ENCODE measurements around the gene MBL2. TPM values are rescaled to one million over a fixed set of nuclear protein-coding genes. Genes with fewer than 3 reads are reported as not detected.
A peak's percentile ranks its signal among the peaks of the same experiment; 100 is the strongest.

The MBL2 gene
- polyA plus RNA-seq, 1 donor (not counting 4 experiments of a cell fraction or from before 2014, with no cell fraction given) = not detected

- no peaks in the 10 kb centered on the region for H3K4me1 ChIP-seq (ENCODE audit: control insufficient read depth, extremely low read depth, insufficient read depth, low read length)
- dilution Hi-C loops (cut with MboI; ENCODE audit: extremely low pct_ligation_motif_present, low sequenced_read_pairs) = no loop called here
- TF ChIP-seq EZH2 (IDR thresholded peaks at IDR 0.05; ENCODE audit: low read length) = no peak
- TF ChIP-seq, protein P1, sequence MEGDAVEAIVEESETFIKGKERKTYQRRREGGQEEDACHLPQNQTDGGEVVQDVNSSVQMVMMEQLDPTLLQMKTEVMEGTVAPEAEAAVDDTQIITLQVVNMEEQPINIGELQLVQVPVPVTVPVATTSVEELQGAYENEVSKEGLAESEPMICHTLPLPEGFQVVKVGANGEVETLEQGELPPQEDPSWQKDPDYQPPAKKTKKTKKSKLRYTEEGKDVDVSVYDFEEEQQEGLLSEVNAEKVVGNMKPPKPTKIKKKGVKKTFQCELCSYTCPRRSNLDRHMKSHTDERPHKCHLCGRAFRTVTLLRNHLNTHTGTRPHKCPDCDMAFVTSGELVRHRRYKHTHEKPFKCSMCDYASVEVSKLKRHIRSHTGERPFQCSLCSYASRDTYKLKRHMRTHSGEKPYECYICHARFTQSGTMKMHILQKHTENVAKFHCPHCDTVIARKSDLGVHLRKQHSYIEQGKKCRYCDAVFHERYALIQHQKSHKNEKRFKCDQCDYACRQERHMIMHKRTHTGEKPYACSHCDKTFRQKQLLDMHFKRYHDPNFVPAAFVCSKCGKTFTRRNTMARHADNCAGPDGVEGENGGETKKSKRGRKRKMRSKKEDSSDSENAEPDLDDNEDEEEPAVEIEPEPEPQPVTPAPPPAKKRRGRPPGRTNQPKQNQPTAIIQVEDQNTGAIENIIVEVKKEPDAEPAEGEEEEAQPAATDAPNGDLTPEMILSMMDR (optimal IDR thresholded peaks at IDR 0.05 in 1 of 3, IDR thresholded peaks at IDR 0.05 in 1 of 3, conservative IDR thresholded peaks at IDR 0.05 in 1 of 3; ENCODE audit: extremely low read depth in 1 of 3, insufficient read depth in 2 of 3, low read length in 3 of 3) = no peak
- no peaks in the 10 kb centered on the region for H3K27me3 ChIP-seq (ENCODE audit: control insufficient read depth, extremely low read depth, insufficient read depth, low read length)
- H3K27ac ChIP-seq (ENCODE audit: control insufficient read depth, insufficient read depth, low read length) = no peak overlapping the region
- FAIRE-seq = no peak
- H3K4me3 ChIP-seq (ENCODE audit: control insufficient read depth in 2 of 3, extremely low read depth in 1 of 3, insufficient read depth in 2 of 3, low read depth in 1 of 3, low read length in 3 of 3) = no peak overlapping the region
- no peak overlapping the region for H2AFZ ChIP-seq (ENCODE audit: control insufficient read depth, low read length)
- H3K9me1 ChIP-seq (ENCODE audit: control insufficient read depth, extremely low read depth, insufficient read depth, low read length) = no peaks in the 10 kb centered on the region
- no peak overlapping the region for H3K4me2 ChIP-seq (ENCODE audit: control insufficient read depth, extremely low read depth, insufficient read depth, low read depth, low read length)
- no peaks in the 10 kb centered on the region for H3K36me3 ChIP-seq (ENCODE audit: control insufficient read depth in 2 of 2, extremely low read depth in 1 of 2, insufficient read depth in 2 of 2, low read length in 2 of 2)
- peak; percentile 5 for DNase-seq (ENCODE audit: low read depth, low spot score)
- H3K9ac ChIP-seq (ENCODE audit: control insufficient read depth, extremely low read depth, insufficient read depth, low read length) = no peak overlapping the region
- H3K9me3 ChIP-seq (ENCODE audit: control insufficient read depth, low read depth, low read length) = no peaks in the 10 kb centered on the region
- H4K20me1 ChIP-seq (ENCODE audit: control insufficient read depth, extremely low read depth, insufficient read depth, low read length) = no peaks in the 10 kb centered on the region
- no peaks in the 10 kb centered on the region for H3K79me2 ChIP-seq (ENCODE audit: control insufficient read depth, insufficient read depth, low read length)
Observed at GRCh38 chr10:52741851-52742250, 30.7 kb downstream of the MBL2 start.

GRCh38 chr10:52740913-52741675 is 31.5 kb downstream of the MBL2 start:
- Histone ChIP-seq H3K9ac (ENCODE audit: control insufficient read depth, extremely low read depth, insufficient read depth, low read length) (no peak overlapping the region), H3K4me3 (ENCODE audit: control insufficient read depth in 2 of 3, extremely low read depth in 1 of 3, insufficient read depth in 2 of 3, low read depth in 1 of 3, low read length in 3 of 3) (no peak overlapping the region), H3K36me3 (ENCODE audit: control insufficient read depth in 2 of 2, extremely low read depth in 1 of 2, insufficient read depth in 2 of 2, low read length in 2 of 2) (no peaks in the 10 kb centered on the region), H4K20me1 (ENCODE audit: control insufficient read depth, extremely low read depth, insufficient read depth, low read length) (no peaks in the 10 kb centered on the region), H3K9me3 (ENCODE audit: control insufficient read depth, low read depth, low read length) (no peaks in the 10 kb centered on the region), H3K27me3 (ENCODE audit: control insufficient read depth, extremely low read depth, insufficient read depth, low read length) (no peaks in the 10 kb centered on the region), H3K4me2 (ENCODE audit: control insufficient read depth, extremely low read depth, insufficient read depth, low read depth, low read length) (no peak overlapping the region), H3K4me1 (ENCODE audit: control insufficient read depth, extremely low read depth, insufficient read depth, low read length) (no peaks in the 10 kb centered on the region), H3K9me1 (ENCODE audit: control insufficient read depth, extremely low read depth, insufficient read depth, low read length) (no peaks in the 10 kb centered on the region), H3K27ac (ENCODE audit: control insufficient read depth, insufficient read depth, low read length) (no peak overlapping the region), H2AFZ (ENCODE audit: control insufficient read depth, low read length) (no peak overlapping the region), H3K79me2 (ENCODE audit: control insufficient read depth, insufficient read depth, low read length) (no peaks in the 10 kb centered on the region)
- TF ChIP-seq EZH2 (IDR thresholded peaks at IDR 0.05; ENCODE audit: low read length) = no peak
- TF ChIP-seq, protein P1 (optimal IDR thresholded peaks at IDR 0.05 in 1 of 3, IDR thresholded peaks at IDR 0.05 in 1 of 3, conservative IDR thresholded peaks at IDR 0.05 in 1 of 3; ENCODE audit: extremely low read depth in 1 of 3, insufficient read depth in 2 of 3, low read length in 3 of 3) = peak; percentile 80 to 96 (median 92)
- no peak for DNase-seq (ENCODE audit: low read depth, low spot score)
- dilution Hi-C loops (cut with MboI; ENCODE audit: extremely low pct_ligation_motif_present, low sequenced_read_pairs) = no loop called here
- peak; percentile 29 for FAIRE-seq
